Heart right ventricle (tissue), 16 donors: ENCODE results near the gene GMPR. TPM values are rescaled to one million over a fixed set of nuclear protein-coding genes. Genes with fewer than 3 reads are reported as not detected.

Experiments
- ATAC-seq, 8 donors: fragments of 200-7000 bp; cut with Tn5 transposase; one replicate each; pipeline ENCODE4 v1.9.1; 2020; ENCODE audit warnings: mild to moderate bottlenecking in 8 of 8, moderate library complexity in 8 of 8, moderate number of reproducible peaks in 1 of 8
- DNase-seq, 2 donors: peaks; one replicate each; pipeline ENCODE4 v3.0.0-alpha.2; 2020
- H3K27ac ChIP-seq, 10 donors: fragments of 200-600 bp; sonication (generic) in 2 of 10; one replicate each; pipeline versions ENCODE4 v1.5.0 to v1.8.0; 2020 to 2022; ENCODE audit warnings: mild to moderate bottlenecking in 3 of 10
- H3K27me3 ChIP-seq, 7 donors: fragments of 200-600 bp; one replicate each; pipeline ENCODE4 v1.8.0; 2021 to 2022; ENCODE audit warnings: mild to moderate bottlenecking in 2 of 7
- H3K36me3 ChIP-seq, 9 donors: fragments of 200-600 bp; sonication (generic) in 1 of 9; one replicate each; pipeline versions ENCODE4 v1.5.0 to v1.8.0; 2020 to 2022; ENCODE audit warnings: mild to moderate bottlenecking in 2 of 9
- H3K4me1 ChIP-seq, 9 donors: fragments of 200-600 bp; sonication (generic) in 1 of 9; one replicate each; pipeline versions ENCODE4 v1.5.0 to v1.8.0; 2020 to 2022; ENCODE audit warnings: mild to moderate bottlenecking in 4 of 9
- H3K4me3 ChIP-seq, 10 donors: fragments of 200-600 bp; sonication (generic) in 2 of 10; one replicate each; pipeline versions ENCODE4 v1.5.0 to v1.8.0; 2020 to 2022; ENCODE audit warnings: mild to moderate bottlenecking in 7 of 10, moderate library complexity in 2 of 10
- H3K9me3 ChIP-seq, 11 donors: fragments of 200-600 bp in 10 of 11; sonication (generic) in 2 of 11; one replicate each; pipeline versions ENCODE4 v1.5.0 to v1.8.0; 2013 to 2022; ENCODE audit warnings: mild to moderate bottlenecking in 2 of 11, control low read depth in 1 of 11, moderate library complexity in 1 of 11
- WGBS, 2 donors: extraction: QIAGEN DNeasy Blood & Tissue Kit; methylation state at CpG; one replicate each; pipeline ENCODE4 v1.1.7; 2013; ENCODE audit warnings: inconsistent platforms in 1 of 2; 5-methylcytosine and 5-hydroxymethylcytosine counted together
- intact Hi-C, 10 donors: fragments of 100-400 bp; cut with DNase I; formaldehyde crosslinking; loops; one replicate each; pipeline versions ENCODE4 v1.11.1 to v1.14.2; 2022
- polyA plus RNA-seq, 2 donors: library from polyadenylated mRNA; stranded (reverse); fragments of 200-250 nt; gene quantifications; one replicate each; pipeline ENCODE4 v1.2.3, GENCODE V29; 2013
- total RNA-seq, 10 donors: library from RNA; stranded (reverse); fragmentation: NEBNext Ultra II Directional in 3 of 10; extraction: Animal tissue kit (Norgen Biotek cat#: 25700) in 3 of 10; gene quantifications; one replicate each; pipeline versions ENCODE4 v1.2.1 to v1.2.4, GENCODE V29; 2021 to 2023
- TF ChIP-seq, protein P1 (sequence below), 9 donors: fragments of 200-600 bp; sonication (generic) in 2 of 9; IDR thresholded peaks; one replicate each; pipeline versions ENCODE4 v1.5.0 to v1.8.0; 2021 to 2022; ENCODE audit warnings: antibody characterized with exemption in 9 of 9, mild to moderate bottlenecking in 5 of 9, moderate library complexity in 1 of 9
- donor health status: Arrhythmogenic right ventricular cardiomyopathy.
- donor health status: ischemic (EF 13 %, LVEDD 7.1; RV severe dilation, severe dysfunction).
- donor health status: healthy with polysubstance abuse.
- donor health status: DM: no; HTN: yes; CAD: no.
- donor health status: DM: no; HTN: no; CAD: no.
- donor health status: ischemic (EF 25% LVEDD 6.9; RV normal size, moderate dysfunction).
- donor health status: ischemic (EF 25% LVEDD 5.7; RV mildly dilated, moderate dysfunction).
- donor health status: healthy.
- donor health status: DM: yes; HTN: yes; CAD: no.
- donor health status: Ischemic cardiomyopathy.
- donor health status: ischemic (EF 35%, LVEDD 5.7; RV mildly dilated, moderate dysfunction).
- donor health status: nonischemic (EF 11% LVEDD 7.7; RV severe dilation, severe dysfunction).
- donor health status: DM: yes; HTN: yes; CAD: no.
- donor health status: PGD.
- donor health status: ischemic (EF 29% LVEDD 5.4; RV normal size, mild dysfunction).
- donor health status: nonischemic (EF 23%, LVEDD 6.1; RV moderate dilation, normal function).

Gene GMPR
- total and polyA plus RNA-seq, 12 donors: 74.1 to 334 (median 104) TPM

DNA sequence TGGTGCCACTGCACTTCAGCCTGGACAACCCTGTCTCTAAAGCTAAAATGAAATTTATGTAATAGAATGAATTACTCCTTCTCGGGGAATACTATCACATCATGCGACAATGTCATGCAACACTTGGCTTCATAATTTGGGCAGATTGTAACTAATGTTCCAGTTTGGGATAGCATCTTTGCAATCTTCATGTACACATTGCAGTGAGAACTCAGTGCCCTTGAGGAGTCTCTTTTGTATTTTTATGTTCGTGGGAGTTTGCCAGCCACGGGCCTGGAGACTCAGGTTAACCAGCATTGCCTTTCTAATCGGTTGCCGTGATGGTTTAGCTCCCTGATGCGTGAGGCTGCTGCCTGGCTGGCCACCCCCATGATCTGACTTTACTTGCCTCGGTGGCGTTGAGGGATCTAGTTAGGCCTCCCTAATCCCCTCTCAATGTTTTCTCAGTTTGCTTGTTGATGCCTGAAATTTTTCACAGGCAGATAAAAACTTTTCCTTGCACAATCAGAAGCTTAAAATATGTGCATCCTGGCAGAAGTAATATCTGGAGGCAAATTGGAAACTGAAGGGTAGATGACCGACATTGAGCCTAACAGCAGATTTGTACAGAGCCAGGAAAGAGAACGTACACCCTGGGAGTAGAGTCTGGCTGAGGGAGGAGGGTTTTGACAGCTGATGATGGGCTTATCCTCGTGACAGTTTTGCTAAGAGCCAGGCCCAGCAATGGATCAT is 2.4 kb downstream of the GMPR start:
- TF ChIP-seq, protein P1, sequence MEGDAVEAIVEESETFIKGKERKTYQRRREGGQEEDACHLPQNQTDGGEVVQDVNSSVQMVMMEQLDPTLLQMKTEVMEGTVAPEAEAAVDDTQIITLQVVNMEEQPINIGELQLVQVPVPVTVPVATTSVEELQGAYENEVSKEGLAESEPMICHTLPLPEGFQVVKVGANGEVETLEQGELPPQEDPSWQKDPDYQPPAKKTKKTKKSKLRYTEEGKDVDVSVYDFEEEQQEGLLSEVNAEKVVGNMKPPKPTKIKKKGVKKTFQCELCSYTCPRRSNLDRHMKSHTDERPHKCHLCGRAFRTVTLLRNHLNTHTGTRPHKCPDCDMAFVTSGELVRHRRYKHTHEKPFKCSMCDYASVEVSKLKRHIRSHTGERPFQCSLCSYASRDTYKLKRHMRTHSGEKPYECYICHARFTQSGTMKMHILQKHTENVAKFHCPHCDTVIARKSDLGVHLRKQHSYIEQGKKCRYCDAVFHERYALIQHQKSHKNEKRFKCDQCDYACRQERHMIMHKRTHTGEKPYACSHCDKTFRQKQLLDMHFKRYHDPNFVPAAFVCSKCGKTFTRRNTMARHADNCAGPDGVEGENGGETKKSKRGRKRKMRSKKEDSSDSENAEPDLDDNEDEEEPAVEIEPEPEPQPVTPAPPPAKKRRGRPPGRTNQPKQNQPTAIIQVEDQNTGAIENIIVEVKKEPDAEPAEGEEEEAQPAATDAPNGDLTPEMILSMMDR (IDR thresholded peaks at IDR 0.05): no peak
- ATAC-seq (no peak), DNase-seq (no peak)
- Histone ChIP-seq H3K9me3 (no peaks in the 10 kb centered on the region), H3K4me3 (peak overlapping the region in 3 of 10 donors; percentile 78 to 87 (median 82)), H3K27me3 (no peaks in the 10 kb centered on the region), H3K27ac (peak overlapping the region; percentile 77 to 94 (median 86)), H3K36me3 (no peaks in the 10 kb centered on the region), H3K4me1 (peaks cover 16 to 89% (median 49%) of the 10 kb centered on the region in 9 donors)
- WGBS, 2 donors: 60 to 67% methylated on average over 12 of the region's 12 CpGs
- intact Hi-C loops: loop anchor here in 2 of 10 donors (5.0 kb wide), 2 partner anchors 37 to 82 kb away; no protein-coding TSS in a partner anchor

DNA sequence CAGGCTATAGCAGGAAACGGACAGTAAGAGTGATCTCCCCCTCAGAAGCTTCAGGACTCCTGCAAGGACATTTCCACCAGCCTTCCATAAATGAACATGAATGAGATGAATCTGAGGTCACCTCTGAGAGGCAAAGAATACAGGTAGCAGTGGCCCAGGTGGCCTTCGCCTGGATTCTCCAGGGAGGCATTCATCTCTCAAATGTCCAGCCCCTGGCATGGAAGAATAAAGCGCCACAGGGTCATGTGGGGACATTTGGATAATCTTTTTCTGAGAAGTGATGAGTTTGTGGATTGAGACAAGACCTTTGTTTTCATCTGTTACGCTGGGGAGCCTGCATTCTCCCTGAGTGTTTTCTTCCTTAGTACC is 2.9 kb downstream of the GMPR start:
- Histone ChIP-seq H3K36me3 (no peaks in the 10 kb centered on the region), H3K4me1 (peaks cover 18 to 90% (median 47%) of the 10 kb centered on the region in 9 donors), H3K27me3 (no peaks in the 10 kb centered on the region), H3K27ac (peak overlapping the region; percentile 30 to 94 (median 86)), H3K9me3 (no peaks in the 10 kb centered on the region), H3K4me3 (no peak overlapping the region)
- TF ChIP-seq, protein P1 (IDR thresholded peaks at IDR 0.05): no peak
- WGBS, 2 donors: 67 to 83% methylated on average over 4 of the region's 4 CpGs
- no peak for ATAC-seq
- no peak for DNase-seq
- intact Hi-C loops: loop anchor here in 2 of 10 donors (5.0 kb wide), 2 partner anchors 36 to 81 kb away; no protein-coding TSS in a partner anchor

DNA sequence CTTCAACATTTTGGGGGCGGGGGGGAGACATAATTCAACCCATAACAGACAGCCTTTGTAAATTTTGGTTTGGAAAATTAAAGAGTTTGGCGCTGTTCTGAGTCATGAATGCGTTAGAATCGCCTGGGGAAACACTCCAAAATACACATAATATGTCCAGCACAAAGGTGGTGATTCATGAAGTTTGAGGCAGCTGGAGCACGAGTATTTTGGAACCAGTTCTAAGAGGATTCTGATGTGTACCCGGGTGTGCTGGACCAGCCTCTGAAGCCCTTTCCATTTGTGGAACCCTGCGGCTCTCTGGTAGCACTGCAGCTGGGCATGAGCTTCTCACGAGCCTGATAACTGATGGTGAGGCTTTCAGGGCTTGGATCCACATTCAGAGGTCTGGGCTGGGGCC is 4.7 kb downstream of the GMPR start:
- H3K27ac ChIP-seq: peak overlapping the region; percentile 30 to 94 (median 86)
- H3K9me3 ChIP-seq: no peaks in the 10 kb centered on the region
- ATAC-seq (peak in 4 of 8 donors; percentile 14 to 58 (median 34)), DNase-seq (no peak)
- intact Hi-C loops: loop anchor here in 3 of 10 donors (2.0 to 5.0 kb wide), 3 partner anchors 34 to 79 kb away; no protein-coding TSS in a partner anchor
- H3K4me3 ChIP-seq: no peak overlapping the region
- 51 to 57% methylated on average over 8 of the region's 8 CpGs for WGBS, 2 donors
- H3K4me1 ChIP-seq: peaks cover 18 to 79% (median 49%) of the 10 kb centered on the region in 9 donors
- H3K27me3 ChIP-seq: no peaks in the 10 kb centered on the region
- TF ChIP-seq, protein P1 (IDR thresholded peaks at IDR 0.05): no peak
- H3K36me3 ChIP-seq: peaks cover 0 to 17% (median 6%) of the 10 kb centered on the region in 9 donors

DNA sequence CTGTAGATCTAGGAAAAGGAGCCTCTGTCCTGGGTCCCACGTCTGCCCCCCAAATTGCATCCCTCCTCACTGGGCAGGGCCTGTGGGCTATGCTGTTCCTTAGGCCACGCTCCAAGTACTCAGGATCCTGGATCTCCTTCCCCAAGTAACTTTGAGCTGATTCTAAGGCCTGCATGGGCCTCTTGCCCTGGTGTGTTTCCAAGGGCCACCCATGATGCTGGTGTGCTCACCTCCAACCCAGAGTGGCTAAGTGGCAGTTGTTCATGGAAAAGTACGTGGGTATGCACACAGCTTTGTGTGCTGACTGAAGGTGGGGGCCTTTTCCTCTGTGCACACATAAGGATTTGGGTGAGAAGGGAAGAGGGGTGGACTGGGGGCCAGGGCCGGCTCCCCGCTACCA is 5.3 kb downstream of the GMPR start:
- ATAC-seq (no peak), DNase-seq (no peak)
- Histone ChIP-seq H3K36me3 (peaks cover 0 to 21% (median 6%) of the 10 kb centered on the region in 9 donors), H3K27ac (peak overlapping the region; percentile 63 to 94 (median 86)), H3K4me1 (peaks cover 18 to 78% (median 49%) of the 10 kb centered on the region in 9 donors), H3K27me3 (no peaks in the 10 kb centered on the region), H3K4me3 (no peak overlapping the region), H3K9me3 (no peaks in the 10 kb centered on the region)
- TF ChIP-seq, protein P1 (IDR thresholded peaks at IDR 0.05): no peak
- intact Hi-C loops: loop anchor here in 3 of 10 donors (2.0 to 5.0 kb wide), 3 partner anchors 33 to 79 kb away; no protein-coding TSS in a partner anchor
- 83 to 85% methylated on average over 5 of the region's 5 CpGs for WGBS, 2 donors
